Central memory CD4-positive, alpha-beta T cell (primary cell): ENCODE data around the gene EHMT1.
"Not testable (repeated sequence)": the region's sequence is repeated elsewhere in the genome, so short reads cannot be mapped to it uniquely, and the experiment has no call there.

Experiments
- DNase-seq: peaks from one replicate; pipeline ENCODE4 v3.0.0; 2022

The EHMT1 gene

DNA sequence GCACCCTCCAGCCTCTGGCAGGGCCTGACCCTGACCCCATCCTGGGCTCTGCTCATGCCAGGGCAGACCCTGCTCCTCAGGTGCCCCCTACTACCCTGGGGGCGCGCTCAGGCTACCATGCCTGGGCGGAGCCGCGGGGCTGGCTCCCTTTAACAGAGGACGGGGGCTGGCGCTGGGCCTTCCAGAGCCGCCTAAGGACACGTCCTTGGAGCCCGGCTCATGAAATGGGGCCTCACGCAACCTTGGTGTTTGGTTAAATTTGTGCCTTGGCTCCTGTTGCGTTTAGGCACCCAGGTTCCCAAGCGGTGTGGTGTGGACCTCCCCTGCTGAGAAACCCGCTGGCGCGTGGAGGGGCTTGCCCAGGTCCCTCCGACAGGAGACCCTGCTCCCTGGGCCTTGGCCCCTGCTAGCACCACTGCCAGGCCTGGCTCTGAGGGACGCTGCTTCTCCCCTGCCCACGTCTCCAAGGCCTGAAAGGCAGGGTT, 3.4 kb upstream of the EHMT1 start:
- no peak for DNase-seq

DNA sequence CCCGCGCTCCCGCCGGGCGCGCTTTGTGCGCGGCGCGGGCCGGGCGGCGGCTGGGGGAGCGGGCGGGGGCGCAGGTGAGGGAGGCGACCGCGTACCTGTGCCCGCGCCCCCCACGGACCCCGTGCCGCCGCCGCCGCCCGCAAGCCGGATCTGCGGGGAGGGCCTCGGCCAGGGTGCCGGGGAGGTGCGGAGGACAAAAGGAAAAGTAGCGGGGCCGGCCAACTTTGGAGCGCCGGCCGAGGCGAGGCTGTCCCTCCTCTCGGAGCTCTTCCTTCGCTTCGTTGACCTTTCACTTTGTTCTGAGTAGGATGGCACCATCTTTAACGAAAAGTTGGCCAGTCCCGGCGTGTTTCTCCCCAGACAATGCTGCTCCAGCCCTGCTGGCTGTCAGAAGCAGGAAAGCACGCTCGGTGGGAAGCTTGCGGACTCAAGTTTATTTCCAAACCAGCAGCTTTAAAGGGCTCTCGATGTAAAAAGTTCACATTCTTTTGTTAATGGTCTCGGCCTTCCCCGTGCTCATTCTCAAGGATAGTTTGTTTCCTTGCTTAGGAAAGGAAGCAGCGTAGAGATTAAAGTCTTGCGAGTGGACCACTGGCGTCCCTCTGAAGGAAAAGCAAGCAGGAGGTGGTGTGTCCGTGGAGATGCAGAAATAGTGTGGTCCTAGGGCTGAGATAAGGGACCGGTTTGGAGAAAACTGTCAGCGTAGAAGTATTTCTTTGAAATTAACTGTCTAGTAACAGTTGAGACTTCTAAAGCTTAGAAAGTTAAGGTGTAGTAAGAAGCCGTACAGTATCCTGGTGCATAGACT, 639 bp downstream of the EHMT1 start:
- DNase-seq, result peak; percentile 20

DNA sequence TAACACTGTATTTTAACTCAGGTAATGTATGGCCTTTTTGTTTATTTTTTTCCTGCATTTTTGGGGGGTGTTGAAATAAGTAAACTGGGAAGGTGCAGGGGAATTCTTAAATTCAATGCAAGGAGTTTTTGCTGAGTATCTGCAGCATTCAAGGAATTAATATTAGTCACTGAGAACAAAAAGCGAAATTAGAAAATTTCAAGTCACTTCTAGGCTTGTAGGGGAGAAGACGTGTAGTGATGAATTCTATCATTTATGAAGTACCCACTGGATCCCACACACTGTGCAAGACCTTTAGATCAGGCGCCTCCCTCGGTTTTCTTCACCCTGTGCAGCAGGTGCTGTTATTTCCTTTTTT, 1.2 kb downstream of the EHMT1 start:
- no peak for DNase-seq

DNA sequence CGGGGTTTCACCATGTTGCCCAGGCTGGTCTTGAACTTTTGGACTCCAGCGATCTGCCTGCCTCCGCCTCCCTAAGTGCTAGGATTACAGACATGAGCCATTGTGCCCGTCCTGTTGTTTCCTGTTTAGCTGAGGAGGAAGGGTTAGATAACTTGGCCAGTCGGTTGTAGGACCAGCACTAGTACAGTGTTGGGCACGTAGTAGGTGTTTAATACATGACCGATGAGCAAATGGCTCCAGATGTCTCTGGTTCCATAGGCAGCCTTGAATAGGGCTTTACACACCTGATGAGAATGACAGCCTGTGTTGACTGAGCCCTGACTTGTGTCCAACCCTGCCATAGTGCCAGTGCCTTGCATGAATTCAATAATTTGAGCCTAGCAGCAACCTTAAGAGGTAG, 1.8 kb downstream of the EHMT1 start:
- no peak for DNase-seq

DNA sequence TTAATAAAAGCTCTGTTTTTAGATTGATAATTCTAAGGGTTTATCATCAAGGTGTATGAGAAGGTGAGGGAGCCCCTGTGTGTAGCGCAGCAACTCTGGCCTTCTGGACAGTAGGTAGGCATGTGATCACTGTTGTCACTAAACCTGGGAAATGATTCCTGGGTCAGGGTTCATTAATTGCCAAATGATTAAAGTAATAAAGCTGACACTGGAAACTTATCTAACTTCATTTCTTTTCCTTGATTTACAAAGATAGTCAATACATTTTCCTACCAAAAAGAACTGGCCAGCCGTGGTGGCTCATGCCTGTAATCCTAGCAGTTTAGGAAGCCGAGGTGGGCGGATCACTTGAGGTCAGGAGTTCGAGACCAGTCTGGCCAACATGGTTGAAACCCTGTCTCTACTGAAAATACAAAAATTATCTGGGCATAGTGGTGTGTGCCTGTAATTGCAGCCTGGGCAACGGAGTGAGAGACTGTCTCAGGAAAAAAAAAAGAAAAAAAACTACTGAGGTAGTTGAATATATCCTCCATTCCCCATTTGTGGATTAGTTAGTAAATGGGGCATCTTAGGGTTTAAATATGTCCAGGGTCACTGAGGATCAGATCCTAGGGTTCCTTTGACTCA, 2.4 kb downstream of the EHMT1 start:
- no peak for DNase-seq

DNA sequence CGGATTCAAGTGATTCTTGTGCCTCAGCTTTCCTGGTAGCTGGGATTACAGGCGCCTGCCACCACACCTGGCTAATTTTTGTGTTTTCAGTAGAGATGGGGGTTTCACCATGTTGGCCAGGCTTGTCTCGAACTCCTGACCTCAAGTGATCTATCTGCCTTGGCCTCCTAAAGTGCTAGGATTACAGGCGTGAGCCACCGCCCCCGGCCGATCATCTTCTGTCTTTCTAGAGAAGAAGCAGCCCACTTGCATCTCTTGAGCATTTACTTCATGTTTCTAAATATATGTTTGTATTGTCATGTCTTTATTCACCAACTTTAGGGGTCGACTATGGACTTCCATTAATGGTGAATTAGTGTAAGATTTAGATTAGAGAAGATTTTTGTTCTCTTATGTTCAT, 3.4 kb downstream of the EHMT1 start:
- DNase-seq, result not testable (repeated sequence)

DNA sequence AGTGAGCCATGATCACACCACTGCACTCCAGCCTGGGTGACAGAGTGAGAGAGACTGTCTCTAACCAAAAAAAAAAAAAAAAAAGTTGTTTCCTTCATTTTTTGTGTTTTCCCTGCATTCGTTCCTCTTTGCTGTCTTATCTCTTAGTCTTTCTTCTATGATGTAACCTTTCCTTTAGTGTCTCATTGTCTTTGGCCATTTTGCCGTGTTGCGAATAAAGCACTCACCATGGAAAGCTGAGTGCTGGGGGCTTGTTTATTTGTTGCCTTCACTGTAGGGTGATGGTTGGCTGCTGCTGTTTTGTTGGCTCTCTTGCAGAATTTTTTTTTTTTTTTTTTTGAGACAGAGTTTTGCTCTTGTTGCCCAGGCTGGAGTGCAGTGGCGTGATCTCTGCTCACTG, 7.7 kb downstream of the EHMT1 start:
- DNase-seq, result no peak

DNA sequence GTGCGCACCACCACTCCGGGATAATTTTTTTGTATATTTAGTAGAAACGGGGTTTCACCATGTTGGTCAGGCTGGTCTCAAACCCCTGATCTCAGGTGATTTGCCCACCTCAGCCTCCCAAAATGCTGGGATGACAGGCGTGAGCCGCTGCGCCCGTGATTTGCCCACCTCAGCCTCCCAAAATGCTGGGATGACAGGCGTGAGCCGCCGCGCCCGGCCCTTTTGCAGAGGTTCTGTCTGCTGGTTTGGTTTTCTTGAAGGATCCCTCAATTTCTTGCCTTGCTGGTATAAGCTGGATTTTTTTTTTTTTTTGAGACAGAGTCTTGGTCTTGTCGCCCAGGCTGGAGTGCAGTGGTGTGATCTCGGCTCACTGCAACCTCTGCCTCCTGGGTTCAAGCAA, 8.6 kb downstream of the EHMT1 start:
- not testable (repeated sequence) for DNase-seq

DNA sequence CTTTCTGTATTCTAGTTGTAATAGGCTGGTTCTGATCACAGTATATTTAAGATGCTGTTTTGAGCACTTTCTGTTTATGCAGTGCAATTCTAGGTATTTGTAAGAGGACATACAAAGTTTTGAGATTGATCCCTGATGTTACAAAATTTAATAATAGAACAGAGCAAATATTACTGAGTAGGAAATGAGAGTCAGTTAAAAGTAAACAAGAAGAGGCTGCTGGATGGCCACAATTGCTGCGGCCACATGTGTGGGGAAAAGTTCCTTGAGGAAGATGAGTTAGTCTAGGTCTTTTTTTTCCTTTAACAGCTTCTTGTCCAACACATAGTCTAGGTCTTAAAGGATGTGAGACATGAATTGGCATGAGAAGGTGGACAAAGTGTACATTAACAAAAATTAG, 11.3 kb downstream of the EHMT1 start:
- no peak for DNase-seq

DNA sequence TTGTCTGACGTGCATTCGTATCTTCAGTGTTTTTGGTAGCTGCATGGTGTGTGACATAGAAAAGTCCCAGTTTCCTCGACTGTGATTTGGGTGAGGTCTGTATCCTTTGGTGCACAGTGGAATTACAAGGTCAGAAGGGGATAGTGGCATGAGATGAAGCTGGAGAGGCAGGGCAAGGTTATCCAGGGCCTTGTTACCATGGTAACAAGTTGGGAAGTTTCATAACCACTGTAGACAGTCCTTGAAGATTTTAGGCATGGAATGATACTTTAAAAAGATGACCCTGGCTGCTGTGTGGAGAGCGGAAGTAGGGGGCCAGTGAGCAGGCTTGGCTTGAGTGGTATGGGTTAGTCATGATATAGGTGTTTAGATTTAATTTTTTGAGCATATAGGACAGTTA, 11.9 kb downstream of the EHMT1 start:
- DNase-seq, result no peak

DNA sequence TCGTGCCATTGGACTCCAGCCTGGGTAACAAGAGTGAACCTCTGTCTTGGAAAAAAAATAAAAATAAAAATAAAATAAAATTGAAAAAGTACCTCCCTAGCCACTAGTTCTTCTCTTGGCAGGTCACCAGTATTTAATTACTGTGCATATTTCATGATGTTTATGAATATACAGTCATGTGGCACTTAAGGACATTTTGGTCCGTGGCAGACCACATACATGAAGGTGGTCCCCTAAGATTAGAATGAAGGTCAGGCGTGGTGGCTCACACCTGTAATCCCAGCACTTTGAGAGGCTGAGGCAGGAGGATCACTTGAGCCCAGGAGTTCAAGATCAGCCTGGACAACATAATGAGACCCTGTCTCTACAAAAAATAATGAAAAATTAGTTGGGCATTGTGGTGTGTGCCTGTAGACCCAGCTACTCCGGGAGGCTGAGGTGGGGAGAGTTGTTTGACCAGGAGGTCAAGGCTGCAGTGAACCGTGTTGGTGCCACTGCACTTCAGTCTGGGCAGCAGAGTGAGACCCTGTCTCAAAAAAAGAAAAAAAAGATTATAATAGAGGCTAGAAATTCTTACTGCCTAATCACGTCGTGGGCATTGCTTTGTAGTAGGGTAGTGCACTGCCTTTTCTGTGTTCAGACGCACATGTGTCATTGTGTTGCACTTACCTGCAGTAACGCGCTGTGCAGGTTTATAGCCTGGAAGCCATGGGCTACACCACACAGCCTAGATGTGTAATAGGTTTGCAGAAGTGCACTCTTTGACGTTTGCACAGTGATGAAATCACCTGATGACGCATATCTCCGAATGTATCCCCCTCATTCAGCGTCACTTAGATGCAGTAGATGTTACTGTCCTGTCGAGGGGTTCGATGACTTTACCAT, 12.8 kb downstream of the EHMT1 start:
- no peak for DNase-seq

DNA sequence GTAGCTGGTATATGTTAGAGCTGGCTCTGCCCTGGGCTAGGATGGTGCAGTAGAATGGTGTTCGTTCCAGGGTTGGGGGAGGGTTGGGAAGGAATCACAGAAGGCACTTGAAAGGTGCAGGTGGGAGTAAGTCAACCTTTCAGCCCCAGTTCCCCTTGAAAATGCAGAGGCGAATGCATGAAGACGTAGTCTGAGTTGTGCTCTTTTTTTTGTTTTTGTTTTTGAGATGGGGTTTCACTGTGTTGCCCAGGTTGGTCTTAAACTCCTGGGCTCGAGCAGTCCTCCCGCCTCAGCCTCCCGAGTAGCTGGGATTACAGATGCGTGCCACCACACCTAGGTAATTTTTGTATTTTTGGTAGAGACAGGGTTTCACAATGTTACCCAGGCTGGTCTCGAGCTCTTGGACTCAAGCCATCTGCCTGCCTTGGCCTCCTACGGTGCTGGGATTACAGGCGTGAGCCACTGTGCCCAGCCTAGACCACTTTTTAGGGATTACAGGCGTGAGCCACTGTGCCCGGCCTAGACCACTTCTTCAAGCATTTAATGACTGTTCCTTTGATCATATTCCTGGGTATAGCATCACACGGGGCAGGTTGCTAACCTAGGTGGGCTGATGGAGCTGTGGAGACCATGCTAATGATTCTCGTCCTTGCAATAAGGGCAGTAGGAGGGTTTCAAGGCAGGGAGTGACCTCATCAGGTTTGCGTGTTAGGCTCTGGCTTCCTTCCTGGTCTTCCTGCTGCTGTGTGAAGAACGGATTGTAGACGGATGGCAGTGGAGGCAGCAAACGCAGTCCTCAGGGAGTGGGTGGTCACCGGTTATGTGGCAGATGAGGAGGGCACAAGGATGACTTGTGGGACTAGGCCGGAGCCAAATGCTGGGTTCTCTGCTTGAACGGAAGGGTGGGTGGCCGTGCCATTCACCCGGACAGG, 13.7 kb downstream of the EHMT1 start:
- no peak for DNase-seq

DNA sequence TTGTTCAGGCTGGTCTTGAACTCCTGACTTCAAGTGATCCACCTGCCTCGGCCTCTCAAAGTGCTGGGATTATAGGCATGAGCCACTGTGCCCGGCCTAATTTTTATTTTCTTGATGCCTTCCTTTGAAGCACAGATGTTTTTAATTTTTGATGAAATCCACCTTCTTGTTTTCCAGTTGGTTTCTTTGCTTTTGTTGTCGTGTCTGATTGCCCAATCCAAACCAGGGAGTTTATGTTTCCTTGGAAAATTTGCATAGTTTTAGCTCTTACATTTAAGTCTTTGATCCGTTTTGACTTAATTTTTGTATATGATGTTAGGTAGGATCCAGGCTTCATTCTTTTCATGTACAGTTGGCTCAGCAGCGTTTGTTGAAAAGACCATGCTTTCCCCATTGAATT, 15.2 kb downstream of the EHMT1 start:
- no peak for DNase-seq

DNA sequence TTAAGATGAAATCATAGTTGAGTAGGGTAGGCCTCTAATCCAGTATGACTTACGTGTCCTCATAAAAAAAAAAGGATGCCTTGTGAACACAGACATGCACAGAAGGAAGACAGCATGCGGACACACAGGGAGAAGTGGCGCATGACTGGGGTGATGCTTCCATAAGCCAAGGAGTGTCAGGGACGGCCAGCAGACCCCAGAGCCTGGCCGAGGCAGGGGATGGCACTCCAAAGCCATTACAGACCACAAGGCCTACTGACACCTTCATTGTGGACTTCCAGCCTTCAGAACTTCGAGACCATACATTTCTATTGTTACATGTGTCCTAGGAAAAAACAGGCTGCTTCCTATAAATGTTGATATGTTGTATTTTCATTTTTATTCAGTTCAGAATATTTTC, 19.9 kb downstream of the EHMT1 start:
- DNase-seq, result no peak

DNA sequence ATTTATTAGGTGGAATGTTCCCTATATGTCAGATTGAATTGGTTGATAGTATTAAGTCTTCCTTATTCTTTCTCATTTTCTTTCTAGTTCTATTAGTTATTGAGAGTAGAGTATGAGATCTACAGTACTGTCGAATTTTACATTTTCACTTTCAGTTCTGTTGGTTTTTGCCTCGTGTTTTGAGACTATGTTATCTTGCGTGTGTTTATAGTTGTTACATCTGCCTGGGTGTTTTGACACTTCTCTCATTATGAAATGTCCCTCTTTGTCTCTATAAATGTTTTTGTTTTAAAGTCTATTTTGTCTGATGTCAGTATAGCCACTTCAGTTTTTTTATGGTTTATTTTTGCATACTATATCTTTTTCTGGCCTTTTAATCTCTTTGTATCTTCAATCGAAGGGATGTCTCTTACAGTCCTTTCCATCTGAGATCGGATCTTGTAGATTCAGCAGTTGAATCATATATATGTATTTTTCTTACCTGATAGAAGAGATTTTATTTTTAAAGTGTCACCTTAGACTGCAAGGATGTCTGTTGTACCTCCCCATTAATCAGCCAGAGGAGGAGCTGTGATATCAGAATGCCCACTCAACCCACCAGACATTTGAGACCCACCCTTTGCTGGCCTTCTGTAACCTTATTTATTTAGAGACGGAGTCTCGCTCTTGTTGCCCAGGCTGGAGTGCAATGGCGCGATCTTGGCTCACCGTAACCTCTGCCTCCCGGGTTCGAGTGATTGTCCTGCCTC, 20.7 kb downstream of the EHMT1 start:
- DNase-seq, result no peak

DNA sequence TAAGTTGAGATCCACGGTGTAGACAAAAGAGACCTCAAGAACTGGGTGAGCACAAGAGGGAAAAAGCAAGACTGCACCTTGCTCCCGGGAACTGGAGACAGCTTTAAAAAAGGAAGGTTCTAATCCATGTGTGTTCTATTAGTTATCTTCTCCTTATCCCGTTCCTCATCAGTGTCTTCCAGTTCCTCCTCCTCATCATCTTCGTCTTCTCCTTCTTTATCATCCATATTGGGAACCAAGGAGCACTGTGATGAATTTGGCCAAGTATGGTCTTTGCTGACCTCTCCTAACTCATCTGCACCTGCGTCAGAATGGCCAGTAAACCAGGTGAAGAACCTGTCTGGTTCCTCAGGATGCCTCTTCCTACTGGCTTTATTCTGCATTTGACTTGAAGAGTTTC, 22.1 kb downstream of the EHMT1 start:
- no peak for DNase-seq

DNA sequence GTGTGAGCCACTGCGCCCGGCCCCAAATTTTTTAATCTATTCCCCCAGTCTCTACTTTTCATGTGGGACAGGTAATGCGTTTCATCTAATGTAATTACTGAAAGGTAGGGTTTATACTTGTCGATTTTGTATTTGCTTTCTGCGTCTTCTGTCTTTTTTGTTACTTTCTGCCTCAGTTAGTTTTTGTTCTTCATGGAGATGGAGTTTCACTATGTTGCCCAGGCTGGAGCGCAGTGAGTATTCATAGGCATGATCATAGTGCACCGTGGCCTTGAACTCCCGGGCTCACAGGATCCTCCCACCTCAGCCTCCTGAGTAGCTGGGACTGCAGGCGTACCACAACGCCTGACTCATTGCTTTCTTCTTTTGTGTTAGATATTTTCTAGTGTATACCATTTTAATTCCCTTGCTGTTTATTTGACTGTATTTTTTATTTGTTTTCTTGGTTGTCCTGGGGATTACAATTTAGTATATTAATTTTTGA, 23.4 kb downstream of the EHMT1 start:
- DNase-seq, result no peak

DNA sequence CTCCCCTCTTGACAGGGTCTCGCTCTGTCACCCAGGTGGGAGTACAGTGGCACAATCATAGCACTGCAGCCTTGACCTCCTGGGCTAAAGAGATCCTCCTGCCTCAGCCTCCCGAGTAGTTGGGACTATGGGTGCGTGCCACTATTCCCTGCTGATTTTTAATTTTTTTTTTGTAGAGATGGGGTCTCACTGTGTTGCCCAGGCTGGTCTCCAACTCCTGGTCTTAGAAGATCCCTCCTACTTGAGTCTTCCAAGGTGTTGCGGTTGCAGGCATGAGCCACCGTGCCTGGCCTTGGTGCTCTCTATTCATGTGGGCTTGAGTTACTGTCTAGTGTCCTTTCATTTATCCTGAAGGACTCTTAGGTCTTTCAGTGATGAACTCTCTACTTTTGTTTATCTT, 24.1 kb downstream of the EHMT1 start:
- DNase-seq, result no peak

DNA sequence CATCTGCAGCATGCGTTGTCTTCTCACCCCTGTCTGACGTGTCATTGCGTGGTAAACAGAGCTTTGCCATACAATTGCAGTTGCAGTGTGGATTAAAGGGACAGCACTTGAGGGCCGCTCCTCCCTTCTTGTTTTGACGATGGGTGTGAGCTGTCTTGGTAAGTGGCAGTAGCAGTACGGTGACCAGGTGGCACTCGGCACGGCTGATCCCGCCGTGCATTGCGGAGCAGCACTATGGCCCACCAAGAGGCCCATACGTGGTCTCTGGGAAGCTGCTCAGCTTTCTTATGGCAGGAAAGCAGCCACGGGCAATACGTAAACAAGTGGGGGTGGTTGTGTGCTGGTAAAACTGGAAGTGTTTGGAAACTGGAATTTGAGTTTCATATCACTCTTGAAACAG, 25.1 kb downstream of the EHMT1 start:
- no peak for DNase-seq

DNA sequence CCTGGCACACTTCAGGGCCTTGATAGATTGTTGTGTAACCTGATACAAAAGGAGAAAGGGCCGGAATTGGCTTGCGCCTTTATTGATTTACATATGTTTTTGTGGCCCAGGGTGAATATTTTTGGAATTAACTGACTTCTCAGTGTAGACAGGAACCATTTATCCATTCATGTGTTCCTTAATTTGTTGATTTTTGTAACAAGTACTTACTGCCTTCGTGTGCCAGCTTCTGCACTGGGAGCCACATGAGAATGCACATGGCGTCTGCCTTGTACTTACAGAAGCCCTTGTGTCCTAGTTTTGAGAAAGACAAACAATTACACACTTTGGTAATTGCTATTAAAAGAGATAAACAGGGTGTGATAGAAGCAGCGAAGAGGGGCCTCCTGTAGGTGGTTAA, 26.4 kb downstream of the EHMT1 start:
- no peak for DNase-seq

DNA sequence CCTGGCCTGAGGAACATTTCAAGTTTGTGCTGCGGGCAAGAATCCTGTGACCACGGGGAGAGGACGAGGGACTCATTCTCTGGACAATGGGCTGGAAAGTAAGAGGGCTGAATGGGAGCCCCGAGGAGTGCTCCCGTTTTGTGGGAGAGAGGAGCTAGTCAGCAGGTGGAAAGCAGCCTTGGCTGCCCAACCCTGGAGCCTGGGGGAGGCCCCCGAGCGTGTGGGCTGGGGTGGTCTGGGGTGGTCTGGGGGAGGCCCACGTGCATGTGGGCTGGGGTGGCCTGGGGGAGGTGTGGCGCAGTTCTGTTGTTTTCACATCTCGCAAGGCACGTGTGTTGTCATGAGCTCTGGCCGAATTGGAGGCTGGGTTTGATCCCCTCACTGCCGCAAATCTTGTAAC, 27.5 kb downstream of the EHMT1 start:
- DNase-seq, result no peak
